Astrocyte of the spinal cord (primary cell): ENCODE results near the gene MFSD6L.

Experiments used
- DNase-seq: peaks from one replicate; pipeline ENCODE4 v3.0.0; 2011; ENCODE audit warnings: low read depth, low spot score
- H3K4me3 ChIP-seq: 2 replicates; pipeline ENCODE4 v1.5.1; 2011; ENCODE audit warnings: low read depth, mild to moderate bottlenecking, low read length, moderate library complexity
- CTCF ChIP-seq: IDR thresholded peaks from 2 replicates; pipeline ENCODE4 v1.5.1; 2012; ENCODE audit warnings: low read depth, mild to moderate bottlenecking, low read length, inconsistent platforms
- in situ Hi-C: cut with HindIII; loops from 2 replicates; pipeline ENCODE4 v1.10.0; 2017; ENCODE audit warnings: low sequenced_read_pairs

MFSD6L gene

GRCh38 chr17:8757189-8757588, 42.0 kb downstream of the MFSD6L start:
- in situ Hi-C loops = no loop called here
- no peak overlapping the region for H3K4me3 ChIP-seq
- DNase-seq = no peak
- TF ChIP-seq CTCF = no peak

- in situ Hi-C loops = no loop called here
- DNase-seq = no peak
- TF ChIP-seq CTCF = no peak
These were observed 43.4 kb downstream of the MFSD6L start for GRCh38 chr17:8755590-8756255.

DNA sequence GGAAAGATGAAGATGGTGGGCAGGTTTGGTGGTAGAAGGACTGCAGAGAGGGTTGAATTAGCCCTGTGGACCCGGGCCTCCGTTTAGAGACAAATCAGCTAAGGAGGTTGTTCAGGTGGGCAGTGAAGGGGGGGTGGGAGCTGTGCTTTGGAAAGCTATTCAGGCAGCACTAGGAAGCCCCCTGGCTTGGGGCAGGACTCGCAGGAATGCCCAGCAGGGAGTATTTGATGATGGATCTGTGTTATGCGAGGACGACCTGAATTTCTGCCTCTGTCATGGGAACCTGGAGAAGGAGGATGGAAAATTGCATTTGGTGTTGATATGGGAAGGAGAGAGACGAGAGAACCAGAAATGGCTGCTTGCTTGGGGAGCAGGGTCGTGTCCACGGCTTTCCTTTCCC, 44.3 kb downstream of the MFSD6L start:
- TF ChIP-seq CTCF = no peak
- no peak overlapping the region for H3K4me3 ChIP-seq
- no peak for DNase-seq
- in situ Hi-C loops = no loop called here

More at GRCh38 chr17:8755590-8756255, 43.4 kb downstream of the MFSD6L start:
- no peak overlapping the region for H3K4me3 ChIP-seq

GRCh38 chr17:8753976-8754440, 45.2 kb downstream of the MFSD6L start:
- in situ Hi-C loops = no loop called here
- DNase-seq = peak; percentile 7
- TF ChIP-seq CTCF = peak; percentile 28

DNA sequence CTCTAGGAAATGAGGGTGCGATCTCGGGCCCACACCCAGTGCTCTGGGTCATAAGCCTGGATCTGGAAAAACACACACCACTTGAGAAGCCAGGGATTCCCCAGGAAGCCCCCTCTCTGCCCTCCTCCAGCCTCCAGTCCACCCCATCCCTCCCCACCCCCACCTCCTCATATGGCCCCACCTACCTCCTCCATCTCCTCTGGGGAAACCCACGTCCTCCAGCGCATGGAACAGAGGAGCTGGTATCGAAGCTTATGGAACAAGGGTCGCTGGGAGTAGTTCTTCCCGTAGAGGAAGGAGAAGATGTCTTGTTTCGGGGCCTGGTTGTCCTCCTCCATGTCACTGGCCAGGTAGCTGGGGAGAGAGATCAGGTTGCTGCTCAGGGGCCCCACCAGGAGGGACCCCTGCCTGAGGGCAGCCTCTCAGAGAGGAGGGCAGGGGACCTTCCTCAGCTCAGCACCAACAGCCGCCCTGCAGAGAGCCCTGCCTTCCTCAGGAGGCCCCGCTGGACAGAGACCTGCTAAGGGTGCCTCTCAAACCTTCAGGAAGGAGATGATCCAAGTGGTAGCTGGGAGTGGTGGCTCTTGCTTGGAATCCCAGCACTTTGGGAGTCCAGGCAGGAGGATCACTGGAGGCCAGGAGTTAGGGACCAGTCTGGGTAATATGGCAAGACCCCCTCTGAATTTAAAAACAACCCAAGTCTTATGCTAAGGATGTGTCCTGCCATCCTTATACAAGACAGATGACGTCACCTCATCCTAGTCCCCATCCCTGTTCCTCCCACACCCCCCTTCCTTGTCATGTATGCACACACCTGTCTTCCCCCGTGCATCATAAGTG, 45.8 kb downstream of the MFSD6L start:
- no peak overlapping the region for H3K4me3 ChIP-seq
- no peak for DNase-seq

More at GRCh38 chr17:8753976-8754440, 45.2 kb downstream of the MFSD6L start:
- H3K4me3 ChIP-seq = no peak overlapping the region

DNA sequence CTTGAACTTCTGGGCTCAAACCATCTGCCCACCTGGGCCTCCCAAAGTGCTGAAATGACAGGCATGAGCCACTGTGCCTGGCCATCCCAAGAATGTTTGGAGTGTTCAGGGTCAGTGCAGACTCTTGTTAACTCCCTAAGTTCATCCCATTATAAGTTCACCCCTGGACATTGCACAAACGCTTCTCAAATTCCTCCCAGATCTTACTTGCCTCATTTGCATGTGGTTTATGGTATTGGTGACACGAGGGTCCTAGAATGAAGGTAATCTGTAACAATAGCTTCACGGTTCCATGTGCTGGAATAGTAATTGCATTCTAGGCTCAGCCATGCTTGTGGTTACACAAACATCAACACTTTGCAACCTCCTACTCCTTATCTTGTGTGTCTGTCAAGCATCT, 49.5 kb downstream of the MFSD6L start:
- H3K4me3 ChIP-seq = no peak overlapping the region
- no peak for TF ChIP-seq CTCF
- in situ Hi-C loops = no loop called here
- DNase-seq = no peak

More for the DNA sequence above, 45.8 kb downstream of the MFSD6L start:
- no peak for TF ChIP-seq CTCF
- in situ Hi-C loops = no loop called here
